Measurements from ENCODE around the gene IL4.

Gene IL4

DNA sequence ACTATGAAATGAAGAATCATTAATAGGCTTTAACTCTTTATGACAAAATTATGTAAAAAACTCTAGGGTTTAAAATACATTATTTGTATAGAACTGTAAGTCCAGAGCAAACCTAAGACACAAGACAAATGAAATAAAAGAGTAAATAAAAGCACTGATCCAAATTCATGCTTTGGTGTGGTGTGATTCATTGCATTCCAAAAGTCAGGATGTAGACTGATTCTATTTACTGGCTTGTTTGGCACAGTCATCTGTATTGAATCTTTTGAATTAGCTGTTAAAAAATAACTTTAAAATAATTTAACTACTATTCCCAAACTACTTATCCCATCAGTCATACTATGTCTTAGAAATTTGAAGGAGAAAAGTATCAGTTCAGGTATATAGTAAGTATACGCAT is 31.1 kb downstream of the IL4 start:
- DNase-seq = peak; percentile 23

DNA sequence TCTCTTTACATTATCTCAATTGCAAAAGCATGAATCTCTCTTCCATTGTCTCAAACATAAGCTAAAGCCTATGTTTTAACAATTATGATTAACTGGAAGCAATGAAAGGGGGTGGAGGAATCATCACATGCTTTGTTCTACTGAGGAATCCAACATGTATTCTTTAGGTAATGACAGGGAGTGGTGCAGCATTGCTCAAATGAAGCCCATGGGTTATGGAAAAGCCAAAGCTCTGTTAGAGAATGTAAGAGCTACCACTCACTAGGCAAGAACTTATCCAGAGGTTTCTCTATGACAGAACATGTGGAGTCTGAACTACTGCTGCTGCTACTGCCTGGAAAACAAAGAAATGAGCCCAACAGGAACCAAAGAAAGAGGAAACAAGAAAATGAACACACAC is 34.9 kb downstream of the IL4 start:
- DNase-seq = no peak

DNA sequence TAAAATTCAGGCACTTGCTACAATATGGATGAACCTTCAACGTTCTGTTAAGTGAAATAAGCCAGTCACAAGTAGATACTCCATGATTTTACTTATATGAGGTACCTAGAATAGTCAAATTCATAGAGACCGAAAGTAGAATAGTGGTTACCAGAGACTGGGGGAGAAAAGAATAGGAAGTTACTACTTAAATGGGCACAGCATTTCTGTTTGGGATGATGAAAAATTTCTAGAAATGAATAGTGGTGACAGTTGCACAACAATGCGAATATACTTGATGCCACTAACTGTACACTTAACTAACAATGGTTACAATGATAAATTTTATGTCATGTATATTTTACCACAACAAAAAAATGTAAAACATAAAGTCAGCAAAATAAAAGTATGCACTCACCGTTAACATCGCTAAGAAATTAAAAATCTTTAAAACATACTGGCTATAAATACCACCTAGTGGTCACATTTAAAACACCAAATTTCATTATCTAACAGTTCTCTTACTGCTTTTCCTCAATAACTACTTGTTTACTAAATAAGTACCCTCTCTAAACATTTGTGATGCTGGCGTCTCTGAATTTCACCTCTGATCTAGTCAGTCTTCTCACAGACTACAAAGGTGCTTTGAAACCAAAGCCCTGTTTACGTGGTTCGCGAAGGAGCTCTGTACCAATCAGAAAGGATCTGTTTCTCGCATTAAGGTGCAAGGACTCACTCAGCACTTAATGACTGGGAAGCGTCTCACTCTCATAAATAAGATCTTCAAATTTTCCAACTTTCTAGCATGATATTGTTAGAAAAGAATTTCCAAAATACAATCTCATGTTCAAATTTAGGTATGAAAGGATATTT is 40.9 kb downstream of the IL4 start:
- DNase-seq = peak; percentile 11

DNA sequence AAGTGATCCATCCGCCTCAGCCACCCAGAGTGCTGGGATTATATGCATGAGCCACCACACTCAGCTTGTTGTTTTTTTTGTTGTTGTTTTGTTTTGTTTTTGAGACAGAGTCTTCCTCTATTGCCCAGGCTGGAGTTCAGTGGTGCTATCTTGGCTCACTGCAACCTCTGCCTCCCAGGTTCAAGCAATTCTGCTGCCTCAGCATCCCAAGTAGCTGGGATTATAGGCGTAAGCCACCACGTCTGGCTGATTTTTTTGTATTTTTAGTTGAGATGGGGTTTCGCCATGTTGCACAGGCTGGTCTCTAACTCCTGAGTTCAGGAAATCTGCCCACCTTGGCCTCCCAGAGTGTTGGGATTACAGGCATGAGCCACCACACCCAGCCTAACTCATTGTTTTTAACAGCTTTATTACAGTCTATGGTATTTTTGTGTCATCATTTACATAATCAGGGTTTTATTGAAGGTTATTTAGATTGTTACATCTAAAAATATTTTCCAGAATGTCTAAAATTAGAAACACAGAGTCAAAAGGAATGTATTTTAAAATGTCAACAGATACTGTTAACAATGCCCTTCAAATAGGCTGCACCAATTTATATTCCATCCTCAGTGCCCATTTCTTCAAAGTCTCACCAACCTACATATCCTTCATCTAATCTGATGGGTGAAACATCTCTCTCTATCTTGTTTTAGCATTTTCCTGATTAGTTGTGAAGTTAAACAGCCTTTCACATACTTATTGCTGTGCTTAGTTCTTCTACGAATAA is 44.9 kb downstream of the IL4 start:
- DNase-seq = no peak

DNA sequence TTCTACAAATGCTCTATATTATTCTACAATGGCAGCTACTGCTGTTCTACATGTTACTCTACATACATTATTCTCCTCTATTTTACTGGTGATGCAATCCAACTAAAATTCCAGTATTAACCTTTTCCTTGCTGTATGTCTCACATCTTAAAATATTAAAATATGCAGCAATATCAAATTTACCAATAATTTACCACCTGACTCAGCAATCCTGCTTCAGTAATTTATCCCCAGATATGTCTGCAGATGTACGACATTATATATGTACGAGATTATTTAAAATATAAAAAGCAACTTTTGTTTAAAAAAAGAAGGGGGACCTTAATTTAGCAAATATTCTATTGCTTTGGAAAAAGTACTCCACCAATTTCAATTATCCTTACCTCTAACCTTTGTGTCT is 52.0 kb downstream of the IL4 start:
- DNase-seq = no peak

DNA sequence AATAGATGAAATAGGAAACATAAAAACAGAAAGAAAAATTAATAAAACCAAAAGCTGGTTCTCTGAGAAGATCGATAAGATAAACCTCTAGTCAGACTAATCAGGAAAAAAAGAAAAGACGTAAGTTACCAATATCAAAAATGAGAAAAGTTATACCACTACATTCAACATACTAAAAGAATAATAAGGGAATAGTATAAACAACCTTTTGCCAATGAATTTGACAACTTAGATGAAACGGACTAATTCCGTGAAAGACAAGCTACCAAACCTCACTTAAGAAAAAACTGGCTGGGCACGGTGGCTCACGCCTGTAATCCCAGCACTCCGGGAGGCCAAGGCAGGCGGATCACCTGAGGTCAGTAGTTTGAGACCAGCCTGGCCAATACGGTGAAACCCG is 56.1 kb downstream of the IL4 start:
- no peak for DNase-seq
